ENCODE results near the gene PRRX2.
"Not testable (repeated sequence)": the region's sequence is repeated elsewhere in the genome, so short reads cannot be mapped to it uniquely, and the experiment has no call there.

PRRX2 gene

GRCh38 chr9:129761293-129761900, 96.0 kb downstream of the PRRX2 start:
- no peak for DNase-seq (ENCODE audit: low read depth)

DNA sequence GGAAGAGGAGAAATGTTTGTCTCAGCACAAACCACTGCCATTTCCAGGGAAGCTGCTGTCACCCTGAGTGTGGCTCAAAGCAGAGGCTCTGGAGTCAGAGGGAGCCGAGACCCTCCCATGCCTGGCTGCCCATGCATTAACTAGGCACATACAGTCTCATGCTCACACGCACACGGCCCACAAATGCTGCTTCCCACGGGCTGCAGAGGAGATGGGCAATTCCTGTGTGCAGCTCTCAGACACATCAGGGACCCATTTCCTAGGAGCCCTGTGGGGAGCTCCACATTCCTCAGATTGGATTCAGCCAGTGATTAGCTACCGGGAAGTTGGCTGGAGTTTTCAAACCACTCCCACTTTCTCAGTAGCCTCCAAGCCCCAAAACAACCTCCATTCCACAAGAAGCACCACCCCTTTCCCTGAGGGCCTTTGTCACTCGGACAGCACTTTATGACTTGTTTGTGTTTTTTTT, 96.5 kb downstream of the PRRX2 start:
- DNase-seq (ENCODE audit: low read depth): no peak

DNA sequence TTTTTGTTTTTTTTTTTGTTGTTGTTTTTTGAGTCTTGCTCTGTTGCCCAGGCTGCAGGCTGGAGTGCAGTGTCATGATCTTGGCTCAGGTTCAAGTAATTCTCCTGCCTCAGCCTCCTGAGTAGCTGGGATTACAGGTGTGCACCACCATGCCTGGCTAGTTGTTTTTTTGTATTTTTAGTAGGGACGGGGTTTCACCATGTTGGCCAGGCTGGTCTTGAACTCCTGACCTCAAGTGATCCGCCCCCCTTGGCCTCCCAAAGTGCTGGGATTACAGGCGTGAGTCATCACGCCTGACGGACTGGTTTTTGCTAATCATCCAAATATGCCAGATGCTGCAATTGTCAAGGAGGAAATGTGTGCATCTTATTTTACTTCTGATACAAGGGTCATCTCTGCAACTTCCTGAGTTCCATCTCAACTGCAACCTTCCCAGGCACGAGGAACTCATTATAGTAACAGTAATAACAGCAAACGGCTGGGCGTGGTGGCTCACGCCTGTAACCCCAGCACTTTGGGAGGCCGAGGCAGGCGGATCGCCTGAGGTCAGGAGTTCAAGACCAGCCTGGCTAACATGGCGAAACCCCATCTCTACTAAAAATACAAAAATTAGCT, 97.0 kb downstream of the PRRX2 start:
- not testable (repeated sequence) for DNase-seq (ENCODE audit: low read depth)

GRCh38 chr9:129762985-129763926, 97.8 kb downstream of the PRRX2 start:
- DNase-seq (ENCODE audit: low read depth): no peak

- DNase-seq (ENCODE audit: low read depth): no peak
These were observed 100.4 kb downstream of the PRRX2 start for GRCh38 chr9:129765764-129766317.

DNA sequence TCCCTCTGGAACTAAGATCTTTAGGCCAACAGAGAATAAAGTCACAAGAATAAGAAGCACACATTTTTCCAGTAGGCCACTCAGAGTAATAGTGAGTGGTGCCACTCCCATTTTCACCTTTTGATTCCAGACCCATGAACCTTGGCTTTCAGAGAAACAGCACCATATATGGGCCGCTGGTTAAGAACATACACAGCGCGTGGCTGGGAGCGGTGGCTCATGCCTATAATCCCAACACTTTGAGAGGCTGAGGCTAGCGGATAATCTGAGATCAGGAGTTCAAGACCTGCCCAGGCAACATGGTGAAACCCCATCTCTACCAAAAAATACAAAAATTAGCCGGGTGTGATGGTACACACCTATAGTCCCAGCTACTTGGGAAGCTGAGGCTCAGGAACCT, 103.0 kb downstream of the PRRX2 start:
- no peak for DNase-seq (ENCODE audit: low read depth)

- DNase-seq (ENCODE audit: low read depth): no peak
These were observed 104.2 kb downstream of the PRRX2 start for GRCh38 chr9:129769669-129770068.

DNA sequence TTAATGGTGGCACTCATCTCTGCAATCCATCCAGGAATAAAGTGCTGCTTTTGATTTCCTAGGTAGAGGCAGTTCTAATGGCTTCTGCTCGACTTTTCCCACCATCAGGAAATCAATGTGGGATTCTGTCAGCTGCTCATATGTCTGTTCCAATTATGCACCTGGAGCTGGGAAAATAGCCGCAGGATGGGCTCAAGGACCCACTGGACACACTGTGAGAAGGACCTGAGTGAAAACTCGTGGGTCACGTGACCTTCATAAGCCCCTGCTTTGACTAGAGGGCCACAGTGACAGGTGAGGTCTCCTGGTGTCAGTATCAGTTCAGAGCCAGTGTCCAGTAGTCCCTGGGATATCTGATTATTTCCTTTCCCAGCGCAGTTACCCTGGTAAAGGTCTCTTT, 105.3 kb downstream of the PRRX2 start:
- no peak for DNase-seq (ENCODE audit: low read depth)

Data from stimulated activated CD8-positive, alpha-beta memory T cell treated with anti-CD3 and anti-CD28 coated beads, Interleukin-15, amount 100 ng/mL, for 1 hour (primary cell).